Right atrium auricular region (tissue), 2 donors: Measurements from ENCODE around the gene CORIN. TPM values are rescaled to one million over a fixed set of nuclear protein-coding genes. Genes with fewer than 3 reads are reported as not detected.

ENCODE experiments used
- DNase-seq: peaks from one replicate; pipeline ENCODE4 v3.0.0-alpha.2; 2019; ENCODE audit warnings: low spot score
- H3K27ac ChIP-seq, 2 donors: fragments of 200-600 bp; sonication (generic); 1 replicate in 1 of 2; 2 replicates in 1 of 2; pipeline ENCODE4 v1.5.1; 2016 to 2019
- H3K27me3 ChIP-seq, 2 donors: fragments of 200-600 bp; sonication (generic); one replicate each; pipeline versions ENCODE4 v1.5.1 to v1.6.0; 2017 to 2019
- H3K36me3 ChIP-seq: fragments of 200-600 bp; sonication (generic); one replicate; pipeline ENCODE4 v1.5.1; 2016
- H3K4me1 ChIP-seq, 2 donors: fragments of 200-600 bp; sonication (generic); one replicate each; pipeline versions ENCODE4 v1.5.1 to v1.6.0; 2017 to 2019
- H3K4me3 ChIP-seq, 2 donors: fragments of 200-600 bp; sonication (generic); 1 replicate in 1 of 2; 2 replicates in 1 of 2; pipeline ENCODE4 v1.5.1; 2017 to 2019; ENCODE audit warnings: mild to moderate bottlenecking in 1 of 2, moderate library complexity in 1 of 2
- H3K9me3 ChIP-seq, 2 donors: fragments of 200-600 bp; sonication (generic); one replicate each; pipeline ENCODE4 v1.5.1; 2019
- total RNA-seq, 2 donors: library from RNA; depleted of rRNA; stranded (reverse); fragments of >200 nt; gene quantifications; one replicate each; pipeline ENCODE4 v1.1.0, GENCODE V29; 2016
- TF ChIP-seq, protein P1 (sequence below), 2 donors: fragments of 200-600 bp; sonication (generic); IDR thresholded peaks; one replicate each; pipeline ENCODE4 v1.5.1; 2019; ENCODE audit warnings: antibody characterized with exemption in 2 of 2

Gene CORIN
- total RNA-seq, 2 donors from 2014 or later: 42.3 to 180 TPM

DNA sequence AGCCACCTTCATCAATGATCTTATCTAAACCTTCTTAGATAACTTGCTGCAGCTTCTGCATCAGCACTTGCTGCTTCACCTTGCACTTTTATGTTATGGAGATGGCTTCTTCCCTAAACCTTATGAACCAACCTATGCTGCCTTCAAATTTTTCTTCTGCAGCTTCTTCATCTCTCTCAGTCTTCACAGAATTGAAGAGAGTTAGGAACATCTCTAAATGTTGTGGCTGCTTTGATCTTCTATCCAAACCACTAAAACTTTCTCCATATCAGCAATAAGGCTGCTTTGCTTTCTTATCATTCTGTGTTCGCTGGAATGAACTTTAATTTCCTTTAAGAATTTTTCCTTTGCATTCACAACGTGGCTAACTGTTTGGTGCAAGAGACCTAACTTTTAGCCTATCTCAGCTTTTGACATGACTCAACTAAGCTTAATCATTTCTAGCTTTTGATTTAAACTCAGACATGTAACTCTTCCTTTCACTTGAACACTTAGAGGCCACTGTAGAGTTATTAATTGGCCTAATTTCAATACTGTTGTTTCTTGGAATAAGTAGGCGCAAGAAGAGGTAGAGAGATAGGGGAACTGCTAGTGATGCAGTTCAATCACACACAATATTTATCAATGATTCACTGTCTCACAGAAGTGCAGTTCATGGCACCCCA is 36.1 kb upstream of the CORIN start:
- peaks cover 28% of the 10 kb centered on the region for H3K36me3 ChIP-seq
- peaks cover 0 to 12% of the 10 kb centered on the region in 2 donors for H3K9me3 ChIP-seq
- DNase-seq: no peak
- H3K27ac ChIP-seq: no peak overlapping the region
- TF ChIP-seq, protein P1, sequence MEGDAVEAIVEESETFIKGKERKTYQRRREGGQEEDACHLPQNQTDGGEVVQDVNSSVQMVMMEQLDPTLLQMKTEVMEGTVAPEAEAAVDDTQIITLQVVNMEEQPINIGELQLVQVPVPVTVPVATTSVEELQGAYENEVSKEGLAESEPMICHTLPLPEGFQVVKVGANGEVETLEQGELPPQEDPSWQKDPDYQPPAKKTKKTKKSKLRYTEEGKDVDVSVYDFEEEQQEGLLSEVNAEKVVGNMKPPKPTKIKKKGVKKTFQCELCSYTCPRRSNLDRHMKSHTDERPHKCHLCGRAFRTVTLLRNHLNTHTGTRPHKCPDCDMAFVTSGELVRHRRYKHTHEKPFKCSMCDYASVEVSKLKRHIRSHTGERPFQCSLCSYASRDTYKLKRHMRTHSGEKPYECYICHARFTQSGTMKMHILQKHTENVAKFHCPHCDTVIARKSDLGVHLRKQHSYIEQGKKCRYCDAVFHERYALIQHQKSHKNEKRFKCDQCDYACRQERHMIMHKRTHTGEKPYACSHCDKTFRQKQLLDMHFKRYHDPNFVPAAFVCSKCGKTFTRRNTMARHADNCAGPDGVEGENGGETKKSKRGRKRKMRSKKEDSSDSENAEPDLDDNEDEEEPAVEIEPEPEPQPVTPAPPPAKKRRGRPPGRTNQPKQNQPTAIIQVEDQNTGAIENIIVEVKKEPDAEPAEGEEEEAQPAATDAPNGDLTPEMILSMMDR (IDR thresholded peaks at IDR 0.05): no peak
- H3K27me3 ChIP-seq: no peaks in the 10 kb centered on the region
- H3K4me1 ChIP-seq: no peaks in the 10 kb centered on the region
- H3K4me3 ChIP-seq: no peak overlapping the region

GRCh38 chr4:47863486-47863885 is 25.6 kb upstream of the CORIN start:
- H3K9me3 ChIP-seq: no peaks in the 10 kb centered on the region
- peak overlapping the region in 1 of 2 donors; percentile 12 for H3K27ac ChIP-seq
- TF ChIP-seq, protein P1 (IDR thresholded peaks at IDR 0.05): no peak
- H3K36me3 ChIP-seq: peaks cover 10% of the 10 kb centered on the region
- DNase-seq: no peak
- no peaks in the 10 kb centered on the region for H3K4me1 ChIP-seq
- no peak overlapping the region for H3K4me3 ChIP-seq
- H3K27me3 ChIP-seq: no peaks in the 10 kb centered on the region

GRCh38 chr4:47862297-47862696 is 24.4 kb upstream of the CORIN start:
- H3K4me1 ChIP-seq: no peaks in the 10 kb centered on the region
- TF ChIP-seq, protein P1 (IDR thresholded peaks at IDR 0.05): no peak
- no peaks in the 10 kb centered on the region for H3K27me3 ChIP-seq
- H3K9me3 ChIP-seq: no peaks in the 10 kb centered on the region
- no peak for DNase-seq
- H3K36me3 ChIP-seq: peaks cover 6% of the 10 kb centered on the region
- H3K4me3 ChIP-seq: no peak overlapping the region
- H3K27ac ChIP-seq: peak overlapping the region in 1 of 2 donors; percentile 35

DNA sequence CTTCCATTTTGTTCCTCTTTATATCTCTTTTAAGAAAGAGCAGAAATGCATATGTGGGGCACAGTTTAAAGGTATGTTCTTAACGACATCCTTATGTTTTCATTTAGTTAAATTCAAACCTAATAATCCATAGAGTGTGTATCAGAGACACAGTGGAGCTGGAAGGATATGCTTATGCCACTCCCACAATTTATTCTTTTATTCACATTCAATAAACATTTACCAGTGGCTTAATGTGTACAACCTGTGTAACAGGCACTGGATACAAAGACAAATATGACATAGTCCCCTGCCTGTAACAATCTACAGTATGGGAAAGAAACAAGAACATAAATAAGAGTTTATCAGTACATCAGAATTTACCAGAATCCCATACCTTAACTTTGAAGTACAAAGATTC is 22.4 kb upstream of the CORIN start:
- Histone ChIP-seq H3K4me1 (no peaks in the 10 kb centered on the region), H3K4me3 (no peak overlapping the region), H3K9me3 (no peaks in the 10 kb centered on the region), H3K36me3 (no peaks in the 10 kb centered on the region), H3K27me3 (no peaks in the 10 kb centered on the region), H3K27ac (no peak overlapping the region)
- TF ChIP-seq, protein P1 (IDR thresholded peaks at IDR 0.05): no peak
- DNase-seq: no peak

DNA sequence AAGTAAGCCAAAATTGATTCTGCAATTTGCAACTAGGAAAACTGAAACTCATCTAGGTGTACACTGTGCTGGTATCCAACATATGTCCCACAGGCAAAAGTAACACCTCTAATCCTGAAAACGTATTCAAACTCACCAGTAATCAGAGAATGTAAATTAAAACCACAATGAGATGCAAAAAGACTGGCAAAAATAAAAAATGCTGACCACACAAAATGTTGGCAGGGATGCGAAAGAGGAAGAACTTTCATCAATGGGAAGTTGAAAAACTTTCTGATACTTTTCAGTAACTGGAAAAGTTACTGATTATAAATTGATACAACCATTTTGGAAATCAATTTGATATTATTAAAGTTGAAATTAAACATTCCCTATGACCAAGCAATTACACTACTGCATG is 20.1 kb upstream of the CORIN start:
- Histone ChIP-seq H3K27ac (no peak overlapping the region), H3K36me3 (no peaks in the 10 kb centered on the region), H3K9me3 (no peaks in the 10 kb centered on the region), H3K4me1 (no peaks in the 10 kb centered on the region), H3K27me3 (no peaks in the 10 kb centered on the region), H3K4me3 (no peak overlapping the region)
- TF ChIP-seq, protein P1 (IDR thresholded peaks at IDR 0.05): no peak
- no peak for DNase-seq

DNA sequence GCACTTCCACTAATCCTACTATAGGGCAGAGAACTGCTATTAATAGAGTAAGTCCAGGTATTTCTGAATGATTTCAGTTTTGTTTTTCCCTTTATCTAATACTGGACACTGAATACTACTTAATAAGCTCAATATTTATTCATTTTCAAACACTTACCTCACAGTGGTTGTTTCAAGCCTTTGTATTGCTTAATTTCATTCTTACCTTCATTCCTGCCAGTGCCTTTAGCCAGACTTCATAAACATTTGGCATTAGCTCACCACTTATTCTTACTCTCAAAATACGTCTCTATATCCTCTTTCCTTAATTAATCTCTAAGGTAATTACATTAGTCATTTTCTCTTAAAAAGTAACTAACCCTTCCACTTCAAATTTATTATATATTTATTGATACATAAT is 18.8 kb upstream of the CORIN start:
- Histone ChIP-seq H3K4me3 (no peak overlapping the region), H3K4me1 (peaks cover 0 to 11% of the 10 kb centered on the region in 2 donors), H3K9me3 (no peaks in the 10 kb centered on the region), H3K36me3 (no peaks in the 10 kb centered on the region), H3K27me3 (no peaks in the 10 kb centered on the region), H3K27ac (peak overlapping the region in 1 of 2 donors; percentile 60)
- TF ChIP-seq, protein P1 (IDR thresholded peaks at IDR 0.05): no peak
- no peak for DNase-seq
